Measurements from ENCODE around the gene SWSAP1. TPM values are rescaled to one million over a fixed set of nuclear protein-coding genes. Genes with fewer than 3 reads are reported as not detected.

The SWSAP1 gene
- total RNA-seq, 4 donors from 2014 or later = 0.51 to 1.7 (median 1.2) TPM

- Histone ChIP-seq H3K4me3 (peak within 1 kb of the TSS; percentile 67 to 91 (median 78)), H3K27ac (peak within 1 kb of the TSS; percentile 74 to 83 (median 78)), H3K36me3 (peaks cover 0 to 6% of the 10 kb centered on the region in 2 donors), H3K9me3 (no peaks in the 10 kb centered on the region), H3K27me3 (no peaks in the 10 kb centered on the region), H3K4me1 (peaks cover 0 to 7% of the 10 kb centered on the region in 2 donors)
- ATAC-seq (peak; percentile 93 to 95), DNase-seq (peak; percentile 80 to 87)
- in situ Hi-C loops (cut with MboI; ENCODE audit: low sequenced_read_pairs in 4 of 4) = no loop called here
- intact Hi-C loops (cut with DNase I; ENCODE audit: low total_unique reads) = no loop called here
- peak; percentile 67 to 68 for TF ChIP-seq POLR2A (IDR thresholded peaks at IDR 0.05)
- TF ChIP-seq CTCF (IDR thresholded peaks at IDR 0.05 in 4 of 5, conservative IDR thresholded peaks at IDR 0.05 in 1 of 5) = no peak
Observed at GRCh38 chr19:11355160-11356073, 19.0 kb upstream of the SWSAP1 start, which contains the start of gene PLPPR2. PLPPR2 (plus strand) TSS chr19:11355432; CDS start chr19:11357674, 2,242 bp downstream.

- Histone ChIP-seq H3K36me3 (peaks cover 0 to 6% of the 10 kb centered on the region in 2 donors), H3K27me3 (no peaks in the 10 kb centered on the region), H3K9me3 (no peaks in the 10 kb centered on the region), H3K27ac (peak overlapping the region in 1 of 4 donors; percentile 76), H3K4me1 (peaks cover 0 to 7% of the 10 kb centered on the region in 2 donors), H3K4me3 (peak overlapping the region; percentile 67 to 91 (median 78))
- ATAC-seq (no peak), DNase-seq (no peak)
- no peak for TF ChIP-seq CTCF (IDR thresholded peaks at IDR 0.05 in 4 of 5, conservative IDR thresholded peaks at IDR 0.05 in 1 of 5)
- no peak for TF ChIP-seq POLR2A (IDR thresholded peaks at IDR 0.05)
- intact Hi-C loops (cut with DNase I; ENCODE audit: low total_unique reads) = no loop called here
- in situ Hi-C loops (cut with MboI; ENCODE audit: low sequenced_read_pairs in 4 of 4) = no loop called here
Observed at GRCh38 chr19:11356074-11356397, 18.4 kb upstream of the SWSAP1 start.

GRCh38 chr19:11356676-11357550, 17.6 kb upstream of the SWSAP1 start:
- Histone ChIP-seq H3K36me3 (peaks cover 0 to 7% of the 10 kb centered on the region in 2 donors), H3K27me3 (no peaks in the 10 kb centered on the region), H3K4me1 (peaks cover 0 to 7% of the 10 kb centered on the region in 2 donors), H3K27ac (no peak overlapping the region), H3K9me3 (no peaks in the 10 kb centered on the region), H3K4me3 (no peak overlapping the region)
- no peak for ATAC-seq
- TF ChIP-seq CTCF (IDR thresholded peaks at IDR 0.05 in 4 of 5, conservative IDR thresholded peaks at IDR 0.05 in 1 of 5) (no peak), POLR2A (IDR thresholded peaks at IDR 0.05) (no peak)
- in situ Hi-C loops (cut with MboI; ENCODE audit: low sequenced_read_pairs in 4 of 4) = no loop called here
- intact Hi-C loops (cut with DNase I; ENCODE audit: low total_unique reads) = no loop called here
- no peak for DNase-seq

GRCh38 chr19:11359421-11359820, 15.0 kb upstream of the SWSAP1 start:
- H3K27me3 ChIP-seq = no peaks in the 10 kb centered on the region
- peaks cover 0 to 26% of the 10 kb centered on the region in 2 donors for H3K36me3 ChIP-seq
- TF ChIP-seq POLR2A (IDR thresholded peaks at IDR 0.05) (no peak), CTCF (IDR thresholded peaks at IDR 0.05 in 4 of 5, conservative IDR thresholded peaks at IDR 0.05 in 1 of 5) (no peak)
- H3K27ac ChIP-seq = no peak overlapping the region
- in situ Hi-C loops (cut with MboI; ENCODE audit: low sequenced_read_pairs in 4 of 4) (no loop called here), intact Hi-C loops (cut with DNase I; ENCODE audit: low total_unique reads) (no loop called here)
- ATAC-seq (no peak), DNase-seq (no peak)
- peaks cover 0 to 7% of the 10 kb centered on the region in 2 donors for H3K4me1 ChIP-seq
- H3K4me3 ChIP-seq = no peak overlapping the region
- H3K9me3 ChIP-seq = no peaks in the 10 kb centered on the region

Measured in gastrocnemius medialis (tissue), 4 donors.